GM23338 (cell line): ENCODE data around the gene MAD2L2. TPM values are rescaled to one million over a fixed set of nuclear protein-coding genes. Genes with fewer than 3 reads are reported as not detected.

ENCODE experiments used
- ATAC-seq: fragments of 200-7000 bp; cut with Tn5 transposase; 3 replicates; pipeline ENCODE4 v1.9.1; 2020
- DNase-seq: peaks from one replicate; pipeline ENCODE4 v3.0.0-alpha.2; 2015; ENCODE audit warnings: low spot score
- H2AFZ ChIP-seq: fragments of 200-600 bp; sonication (generic); 2 replicates; pipeline ENCODE4 v1.8.0; 2016; ENCODE audit warnings: antibody characterized with exemption, mild to moderate bottlenecking, moderate library complexity
- H3F3A ChIP-seq: fragments of 200-600 bp; sonication (generic); replicated peaks from 2 replicates; pipeline ENCODE4 v1.8.0; 2017; ENCODE audit warnings: antibody characterized with exemption, mixed run types, low read depth
- H3K27ac ChIP-seq: fragments of 200-600 bp; sonication (generic); 2 replicates; pipeline ENCODE4 v1.6.1; 2016; ENCODE audit warnings: low read depth
- H3K27me3 ChIP-seq: fragments of 200-600 bp; sonication (generic); 2 replicates; pipeline ENCODE4 v1.8.0; 2016; ENCODE audit warnings: mild to moderate bottlenecking, mixed run types, moderate library complexity; ENCODE audit not compliant: insufficient read depth
- H3K36me3 ChIP-seq: fragments of 200-600 bp; sonication (generic); 2 replicates; pipeline ENCODE4 v1.8.0; 2016; ENCODE audit warnings: mild to moderate bottlenecking; ENCODE audit not compliant: insufficient read depth
- H3K4me1 ChIP-seq: fragments of 200-600 bp; sonication (generic); 2 replicates; pipeline ENCODE4 v1.8.0; 2016; ENCODE audit warnings: mild to moderate bottlenecking, moderate library complexity; ENCODE audit not compliant: insufficient read depth
- H3K4me2 ChIP-seq: fragments of 200-600 bp; sonication (generic); 2 replicates; pipeline ENCODE4 v1.7.1; 2017; ENCODE audit warnings: mixed run types
- H3K4me3 ChIP-seq: fragments of 200-600 bp; sonication (generic); 2 replicates; pipeline ENCODE4 v1.6.1; 2016; ENCODE audit warnings: mixed run types
- H3K79me2 ChIP-seq: fragments of 200-600 bp; sonication (generic); replicated peaks from 2 replicates; pipeline ENCODE4 v1.8.0; 2017; ENCODE audit warnings: mild to moderate bottlenecking; ENCODE audit not compliant: insufficient read depth
- H3K9me2 ChIP-seq: fragments of 200-600 bp; sonication (generic); 2 replicates; pipeline ENCODE4 v1.8.0; 2017; ENCODE audit not compliant: insufficient read depth
- H4K20me1 ChIP-seq: fragments of 200-600 bp; sonication (generic); replicated peaks from 2 replicates; pipeline ENCODE4 v1.8.0; 2017; ENCODE audit warnings: mild to moderate bottlenecking; ENCODE audit not compliant: insufficient read depth
- H3K27ac Mint-ChIP-seq: 2 replicates; pipeline ENCODE4 v1.8.0; 2020; ENCODE audit warnings: inconsistent platforms, mild to moderate bottlenecking, moderate library complexity, mixed read lengths
- H3K27me3 Mint-ChIP-seq: 3 replicates; pipeline ENCODE4 v1.8.0; 2022; ENCODE audit warnings: low read depth, mild to moderate bottlenecking, moderate library complexity, mixed read lengths, inconsistent platforms; ENCODE audit not compliant: insufficient read depth, poor library complexity
- H3K36me3 Mint-ChIP-seq: 3 replicates; pipeline ENCODE4 v1.8.0; 2021; ENCODE audit warnings: low read depth, mild to moderate bottlenecking, inconsistent platforms, moderate library complexity, mixed read lengths
- H3K4me1 Mint-ChIP-seq: 3 replicates; pipeline ENCODE4 v1.8.0; 2020; ENCODE audit warnings: mild to moderate bottlenecking, inconsistent platforms, mixed read lengths
- H3K4me3 Mint-ChIP-seq: 3 replicates; pipeline ENCODE4 v1.8.0; 2021; ENCODE audit warnings: moderate library complexity, mild to moderate bottlenecking, inconsistent platforms, mixed read lengths
- H3K9me3 Mint-ChIP-seq: 3 replicates; pipeline ENCODE4 v1.8.0; 2020; ENCODE audit warnings: moderate library complexity, mild to moderate bottlenecking, inconsistent platforms, mixed read lengths
- CREB1 ChIP-seq: fragments of 250-450 bp; sonication (Bioruptor Pico); IDR thresholded peaks from 2 replicates; pipeline ENCODE4 v1.5.0; 2020; ENCODE audit warnings: low read depth, mild to moderate bottlenecking, moderate library complexity
- EZH2 ChIP-seq: fragments of 200-600 bp; sonication (generic); IDR thresholded peaks from one replicate; pipeline ENCODE4 v1.8.0; 2017; ENCODE audit warnings: antibody characterized with exemption, mild to moderate bottlenecking, low read depth; ENCODE audit not compliant: unreplicated experiment
- EZH2phosphoT487 ChIP-seq: fragments of 200-600 bp; sonication (generic); IDR thresholded peaks from one replicate; pipeline ENCODE4 v1.8.1; 2018; ENCODE audit warnings: antibody characterized with exemption; ENCODE audit not compliant: unreplicated experiment
- NANOG ChIP-seq: IDR thresholded peaks from 2 replicates; pipeline ENCODE4 v1.6.1; 2016; ENCODE audit warnings: antibody characterized with exemption, borderline replicate concordance
- POLR2AphosphoS5 ChIP-seq: IDR thresholded peaks from 2 replicates; pipeline ENCODE4 v1.6.1; 2016; ENCODE audit warnings: antibody characterized with exemption, low read depth
- ZNF114 ChIP-seq: fragments of 250-450 bp; sonication (Bioruptor Pico); IDR thresholded peaks from 2 replicates; pipeline ENCODE4 v1.5.0; 2020; ENCODE audit warnings: mild to moderate bottlenecking, moderate library complexity
- ZNF331 ChIP-seq: fragments of 250-450 bp; sonication (Bioruptor Pico); IDR thresholded peaks from 2 replicates; pipeline ENCODE4 v1.5.0; 2020; ENCODE audit warnings: low read depth, mild to moderate bottlenecking, moderate library complexity
- polyA plus RNA-seq: library from polyadenylated mRNA; unstranded; fragments of >200 nt; fragmentation: Nextera tagmentation; extraction: Ambion mirVana; gene quantifications from 2 replicates; pipeline ENCODE4 v1.2.1, GENCODE V29; 2016
- total RNA-seq: library from RNA; depleted of rRNA; stranded (reverse); fragments of >200 nt; shearing (Covaris generic); gene quantifications from 2 replicates; pipeline ENCODE4 v1.2.3, GENCODE V29; 2014
- TF ChIP-seq, protein P1 (sequence below): fragments of 250-450 bp; sonication (Bioruptor Pico); IDR thresholded peaks from 2 replicates; pipeline ENCODE4 v1.5.0; 2020; ENCODE audit warnings: mild to moderate bottlenecking, moderate library complexity
- TF ChIP-seq, protein P2 (sequence below), 2 experiments: fragments of 200-600 bp in 1 of 2; sonication (generic) in 1 of 2; conservative IDR thresholded peaks; 2 replicates each; pipeline versions ENCODE4 v1.5.1 to v1.6.1; 2016 to 2017; ENCODE audit warnings: antibody characterized with exemption in 2 of 2, low read depth in 2 of 2, mild to moderate bottlenecking in 2 of 2, moderate library complexity in 1 of 2
- TF ChIP-seq, protein P3 (sequence below): IDR thresholded peaks from one replicate; pipeline ENCODE4 v1.6.1; 2018; ENCODE audit warnings: antibody characterized with exemption; ENCODE audit not compliant: unreplicated experiment

MAD2L2 gene
- total and polyA plus RNA-seq, 2 experiments from 2014 or later, result 498 to 552 TPM

DNA sequence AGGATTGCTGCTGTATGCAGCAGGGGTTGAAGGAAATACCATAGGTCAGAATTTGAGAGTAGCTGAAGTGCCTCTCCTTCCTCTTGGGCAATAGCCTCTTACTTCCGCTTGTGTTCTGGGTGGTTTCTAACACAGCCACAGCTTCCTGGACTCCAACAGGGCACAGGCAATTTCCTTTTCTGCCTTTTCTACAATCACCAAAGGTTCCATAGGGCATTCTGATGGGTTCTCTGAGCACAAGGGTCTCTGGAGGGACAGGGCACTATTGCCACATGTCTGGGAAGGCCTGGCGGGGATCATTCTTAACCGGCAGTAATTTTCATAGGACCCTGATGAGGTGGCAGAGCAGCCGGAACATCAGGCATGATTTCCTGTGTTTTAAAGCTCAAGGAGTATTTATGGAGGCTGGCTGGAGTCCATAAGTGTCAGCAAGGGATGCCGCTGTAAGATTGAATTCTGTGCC, 49.5 kb upstream of the MAD2L2 start:
- H3K4me1 Mint-ChIP-seq, result peaks cover 44% of the 10 kb centered on the region
- H3K36me3 ChIP-seq, result no peaks in the 10 kb centered on the region; the same call in 1 of the 2 replicates
- H3K27ac Mint-ChIP-seq, result no peak overlapping the region
- 0 out of 2 replicates have a peak overlapping the region, but pooled peaks have one; percentile 39 for H3K27ac ChIP-seq
- H3K4me2 ChIP-seq, result no peak overlapping the region
- peaks cover 36% of the 10 kb centered on the region for H3K4me1 ChIP-seq
- no peaks in the 10 kb centered on the region for H3K9me3 Mint-ChIP-seq
- no peaks in the 10 kb centered on the region for H4K20me1 ChIP-seq
- no peak overlapping the region for H3K4me3 ChIP-seq
- H3F3A ChIP-seq, result peaks cover 6% of the 10 kb centered on the region; the same call in 1 of the 2 replicates
- no peak for DNase-seq
- TF ChIP-seq, protein P1, sequence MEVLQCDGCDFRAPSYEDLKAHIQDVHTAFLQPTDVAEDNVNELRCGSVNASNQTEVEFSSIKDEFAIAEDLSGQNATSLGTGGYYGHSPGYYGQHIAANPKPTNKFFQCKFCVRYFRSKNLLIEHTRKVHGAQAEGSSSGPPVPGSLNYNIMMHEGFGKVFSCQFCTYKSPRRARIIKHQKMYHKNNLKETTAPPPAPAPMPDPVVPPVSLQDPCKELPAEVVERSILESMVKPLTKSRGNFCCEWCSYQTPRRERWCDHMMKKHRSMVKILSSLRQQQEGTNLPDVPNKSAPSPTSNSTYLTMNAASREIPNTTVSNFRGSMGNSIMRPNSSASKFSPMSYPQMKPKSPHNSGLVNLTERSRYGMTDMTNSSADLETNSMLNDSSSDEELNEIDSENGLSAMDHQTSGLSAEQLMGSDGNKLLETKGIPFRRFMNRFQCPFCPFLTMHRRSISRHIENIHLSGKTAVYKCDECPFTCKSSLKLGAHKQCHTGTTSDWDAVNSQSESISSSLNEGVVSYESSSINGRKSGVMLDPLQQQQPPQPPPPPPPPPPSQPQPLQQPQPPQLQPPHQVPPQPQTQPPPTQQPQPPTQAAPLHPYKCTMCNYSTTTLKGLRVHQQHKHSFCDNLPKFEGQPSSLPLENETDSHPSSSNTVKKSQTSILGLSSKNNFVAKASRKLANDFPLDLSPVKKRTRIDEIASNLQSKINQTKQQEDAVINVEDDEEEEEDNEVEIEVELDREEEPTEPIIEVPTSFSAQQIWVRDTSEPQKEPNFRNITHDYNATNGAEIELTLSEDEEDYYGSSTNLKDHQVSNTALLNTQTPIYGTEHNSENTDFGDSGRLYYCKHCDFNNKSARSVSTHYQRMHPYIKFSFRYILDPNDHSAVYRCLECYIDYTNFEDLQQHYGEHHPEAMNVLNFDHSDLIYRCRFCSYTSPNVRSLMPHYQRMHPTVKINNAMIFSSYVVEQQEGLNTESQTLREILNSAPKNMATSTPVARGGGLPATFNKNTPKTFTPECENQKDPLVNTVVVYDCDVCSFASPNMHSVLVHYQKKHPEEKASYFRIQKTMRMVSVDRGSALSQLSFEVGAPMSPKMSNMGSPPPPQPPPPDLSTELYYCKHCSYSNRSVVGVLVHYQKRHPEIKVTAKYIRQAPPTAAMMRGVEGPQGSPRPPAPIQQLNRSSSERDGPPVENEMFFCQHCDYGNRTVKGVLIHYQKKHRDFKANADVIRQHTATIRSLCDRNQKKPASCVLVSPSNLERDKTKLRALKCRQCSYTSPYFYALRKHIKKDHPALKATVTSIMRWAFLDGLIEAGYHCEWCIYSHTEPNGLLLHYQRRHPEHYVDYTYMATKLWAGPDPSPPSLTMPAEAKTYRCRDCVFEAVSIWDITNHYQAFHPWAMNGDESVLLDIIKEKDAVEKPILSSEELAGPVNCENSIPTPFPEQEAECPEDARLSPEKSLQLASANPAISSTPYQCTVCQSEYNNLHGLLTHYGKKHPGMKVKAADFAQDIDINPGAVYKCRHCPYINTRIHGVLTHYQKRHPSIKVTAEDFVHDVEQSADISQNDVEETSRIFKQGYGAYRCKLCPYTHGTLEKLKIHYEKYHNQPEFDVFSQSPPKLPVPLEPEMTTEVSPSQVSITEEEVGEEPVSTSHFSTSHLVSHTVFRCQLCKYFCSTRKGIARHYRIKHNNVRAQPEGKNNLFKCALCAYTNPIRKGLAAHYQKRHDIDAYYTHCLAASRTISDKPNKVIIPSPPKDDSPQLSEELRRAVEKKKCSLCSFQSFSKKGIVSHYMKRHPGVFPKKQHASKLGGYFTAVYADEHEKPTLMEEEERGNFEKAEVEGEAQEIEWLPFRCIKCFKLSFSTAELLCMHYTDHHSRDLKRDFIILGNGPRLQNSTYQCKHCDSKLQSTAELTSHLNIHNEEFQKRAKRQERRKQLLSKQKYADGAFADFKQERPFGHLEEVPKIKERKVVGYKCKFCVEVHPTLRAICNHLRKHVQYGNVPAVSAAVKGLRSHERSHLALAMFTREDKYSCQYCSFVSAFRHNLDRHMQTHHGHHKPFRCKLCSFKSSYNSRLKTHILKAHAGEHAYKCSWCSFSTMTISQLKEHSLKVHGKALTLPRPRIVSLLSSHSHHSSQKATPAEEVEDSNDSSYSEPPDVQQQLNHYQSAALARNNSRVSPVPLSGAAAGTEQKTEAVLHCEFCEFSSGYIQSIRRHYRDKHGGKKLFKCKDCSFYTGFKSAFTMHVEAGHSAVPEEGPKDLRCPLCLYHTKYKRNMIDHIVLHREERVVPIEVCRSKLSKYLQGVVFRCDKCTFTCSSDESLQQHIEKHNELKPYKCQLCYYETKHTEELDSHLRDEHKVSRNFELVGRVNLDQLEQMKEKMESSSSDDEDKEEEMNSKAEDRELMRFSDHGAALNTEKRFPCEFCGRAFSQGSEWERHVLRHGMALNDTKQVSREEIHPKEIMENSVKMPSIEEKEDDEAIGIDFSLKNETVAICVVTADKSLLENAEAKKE (CRISPR knock-in tag), result no peak
- TF ChIP-seq, protein P2, sequence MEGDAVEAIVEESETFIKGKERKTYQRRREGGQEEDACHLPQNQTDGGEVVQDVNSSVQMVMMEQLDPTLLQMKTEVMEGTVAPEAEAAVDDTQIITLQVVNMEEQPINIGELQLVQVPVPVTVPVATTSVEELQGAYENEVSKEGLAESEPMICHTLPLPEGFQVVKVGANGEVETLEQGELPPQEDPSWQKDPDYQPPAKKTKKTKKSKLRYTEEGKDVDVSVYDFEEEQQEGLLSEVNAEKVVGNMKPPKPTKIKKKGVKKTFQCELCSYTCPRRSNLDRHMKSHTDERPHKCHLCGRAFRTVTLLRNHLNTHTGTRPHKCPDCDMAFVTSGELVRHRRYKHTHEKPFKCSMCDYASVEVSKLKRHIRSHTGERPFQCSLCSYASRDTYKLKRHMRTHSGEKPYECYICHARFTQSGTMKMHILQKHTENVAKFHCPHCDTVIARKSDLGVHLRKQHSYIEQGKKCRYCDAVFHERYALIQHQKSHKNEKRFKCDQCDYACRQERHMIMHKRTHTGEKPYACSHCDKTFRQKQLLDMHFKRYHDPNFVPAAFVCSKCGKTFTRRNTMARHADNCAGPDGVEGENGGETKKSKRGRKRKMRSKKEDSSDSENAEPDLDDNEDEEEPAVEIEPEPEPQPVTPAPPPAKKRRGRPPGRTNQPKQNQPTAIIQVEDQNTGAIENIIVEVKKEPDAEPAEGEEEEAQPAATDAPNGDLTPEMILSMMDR (conservative IDR thresholded peaks at IDR 0.05; ENCODE audit: low read depth in 2 of 2), result no peak
- TF ChIP-seq, protein P3, sequence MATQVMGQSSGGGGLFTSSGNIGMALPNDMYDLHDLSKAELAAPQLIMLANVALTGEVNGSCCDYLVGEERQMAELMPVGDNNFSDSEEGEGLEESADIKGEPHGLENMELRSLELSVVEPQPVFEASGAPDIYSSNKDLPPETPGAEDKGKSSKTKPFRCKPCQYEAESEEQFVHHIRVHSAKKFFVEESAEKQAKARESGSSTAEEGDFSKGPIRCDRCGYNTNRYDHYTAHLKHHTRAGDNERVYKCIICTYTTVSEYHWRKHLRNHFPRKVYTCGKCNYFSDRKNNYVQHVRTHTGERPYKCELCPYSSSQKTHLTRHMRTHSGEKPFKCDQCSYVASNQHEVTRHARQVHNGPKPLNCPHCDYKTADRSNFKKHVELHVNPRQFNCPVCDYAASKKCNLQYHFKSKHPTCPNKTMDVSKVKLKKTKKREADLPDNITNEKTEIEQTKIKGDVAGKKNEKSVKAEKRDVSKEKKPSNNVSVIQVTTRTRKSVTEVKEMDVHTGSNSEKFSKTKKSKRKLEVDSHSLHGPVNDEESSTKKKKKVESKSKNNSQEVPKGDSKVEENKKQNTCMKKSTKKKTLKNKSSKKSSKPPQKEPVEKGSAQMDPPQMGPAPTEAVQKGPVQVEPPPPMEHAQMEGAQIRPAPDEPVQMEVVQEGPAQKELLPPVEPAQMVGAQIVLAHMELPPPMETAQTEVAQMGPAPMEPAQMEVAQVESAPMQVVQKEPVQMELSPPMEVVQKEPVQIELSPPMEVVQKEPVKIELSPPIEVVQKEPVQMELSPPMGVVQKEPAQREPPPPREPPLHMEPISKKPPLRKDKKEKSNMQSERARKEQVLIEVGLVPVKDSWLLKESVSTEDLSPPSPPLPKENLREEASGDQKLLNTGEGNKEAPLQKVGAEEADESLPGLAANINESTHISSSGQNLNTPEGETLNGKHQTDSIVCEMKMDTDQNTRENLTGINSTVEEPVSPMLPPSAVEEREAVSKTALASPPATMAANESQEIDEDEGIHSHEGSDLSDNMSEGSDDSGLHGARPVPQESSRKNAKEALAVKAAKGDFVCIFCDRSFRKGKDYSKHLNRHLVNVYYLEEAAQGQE, result no peak
- TF ChIP-seq EZH2phosphoT487 (no peak), ZNF331 (CRISPR knock-in tag) (no peak), CREB1 (CRISPR knock-in tag) (no peak), NANOG (no peak), EZH2 (no peak), ZNF114 (CRISPR knock-in tag) (no peak), POLR2AphosphoS5 (no peak)
- no peak overlapping the region for H3K4me3 Mint-ChIP-seq
- ATAC-seq, result no peak
- no peaks in the 10 kb centered on the region for H3K36me3 Mint-ChIP-seq
- H2AFZ ChIP-seq, result no peak overlapping the region
- no peaks in the 10 kb centered on the region for H3K9me2 ChIP-seq
- no peaks in the 10 kb centered on the region for H3K79me2 ChIP-seq
- H3K27me3 ChIP-seq, result no peaks in the 10 kb centered on the region
- no peaks in the 10 kb centered on the region for H3K27me3 Mint-ChIP-seq
